Renal pelvis (tissue), 4 donors: ENCODE results near the gene CTDP1. TPM values are rescaled to one million over a fixed set of nuclear protein-coding genes. Genes with fewer than 3 reads are reported as not detected.
"Not testable (repeated sequence)": the region's sequence is repeated elsewhere in the genome, so short reads cannot be mapped to it uniquely, and the experiment has no call there.

ENCODE experiments used
- DNase-seq: peaks from one replicate; pipeline ENCODE4 v3.0.0-alpha.2; 2013
- polyA plus RNA-seq, 3 donors: library from polyadenylated mRNA; unstranded; fragments of 120-200 nt; gene quantifications; one replicate each; pipeline ENCODE4 v1.2.1, GENCODE V29; 2013; ENCODE audit not compliant: insufficient read length in 3 of 3

CTDP1 gene
- polyA plus RNA-seq, 3 donors: 12.9 to 17.4 (median 16.0) TPM

GRCh38 chr18:79698668-79699335 is 19.2 kb downstream of the CTDP1 start:
- DNase-seq: no peak

- no peak for DNase-seq
Observed at GRCh38 chr18:79699653-79700052, 20.1 kb downstream of the CTDP1 start.

GRCh38 chr18:79702906-79703305 is 23.3 kb downstream of the CTDP1 start:
- DNase-seq: no peak

DNA sequence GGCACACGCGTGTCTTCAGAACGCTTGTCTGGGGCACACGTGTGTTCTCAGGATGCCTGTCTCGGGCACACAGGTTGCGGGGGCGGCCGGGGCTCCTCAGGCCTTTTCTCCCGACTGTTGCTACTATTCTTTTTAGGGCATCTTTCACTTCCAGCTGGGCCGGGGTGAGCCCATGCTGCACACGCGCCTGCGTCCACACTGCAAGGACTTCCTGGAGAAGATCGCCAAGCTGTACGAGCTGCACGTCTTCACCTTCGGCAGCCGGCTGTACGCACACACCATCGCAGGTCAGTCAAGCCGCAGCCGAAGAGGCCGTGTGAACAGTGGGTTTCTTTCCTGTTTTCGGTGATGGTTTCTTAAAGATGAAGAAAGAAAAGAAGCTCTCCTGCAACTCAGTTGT is 25.0 kb downstream of the CTDP1 start:
- DNase-seq: no peak

- DNase-seq: no peak
Observed at GRCh38 chr18:79705272-79705671, 25.7 kb downstream of the CTDP1 start.

DNA sequence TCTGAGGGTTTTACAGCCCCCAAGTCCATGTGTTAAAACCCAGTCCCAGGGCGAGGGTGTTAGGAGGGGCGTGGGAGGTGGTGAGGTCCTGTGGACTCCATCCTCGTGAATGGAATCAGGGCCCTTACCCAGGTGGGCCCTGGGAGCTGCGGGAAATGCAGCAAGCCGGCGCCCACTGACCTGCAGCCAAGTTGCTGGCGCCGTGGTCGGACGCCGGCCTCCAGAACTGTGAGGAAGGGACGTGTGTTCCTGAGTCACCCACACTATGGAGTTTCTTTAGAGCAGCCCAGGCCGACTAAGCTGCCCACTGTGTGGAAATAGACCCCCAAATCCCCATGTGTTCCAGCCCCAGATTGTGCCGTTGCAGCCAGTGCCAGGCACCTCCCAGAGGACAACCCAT is 26.4 kb downstream of the CTDP1 start:
- DNase-seq: no peak

GRCh38 chr18:79706658-79707057 is 27.1 kb downstream of the CTDP1 start:
- no peak for DNase-seq

- no peak for DNase-seq
Observed at GRCh38 chr18:79707239-79707638, 27.6 kb downstream of the CTDP1 start.

- DNase-seq: no peak
Observed at GRCh38 chr18:79707671-79708070, 28.1 kb downstream of the CTDP1 start.

DNA sequence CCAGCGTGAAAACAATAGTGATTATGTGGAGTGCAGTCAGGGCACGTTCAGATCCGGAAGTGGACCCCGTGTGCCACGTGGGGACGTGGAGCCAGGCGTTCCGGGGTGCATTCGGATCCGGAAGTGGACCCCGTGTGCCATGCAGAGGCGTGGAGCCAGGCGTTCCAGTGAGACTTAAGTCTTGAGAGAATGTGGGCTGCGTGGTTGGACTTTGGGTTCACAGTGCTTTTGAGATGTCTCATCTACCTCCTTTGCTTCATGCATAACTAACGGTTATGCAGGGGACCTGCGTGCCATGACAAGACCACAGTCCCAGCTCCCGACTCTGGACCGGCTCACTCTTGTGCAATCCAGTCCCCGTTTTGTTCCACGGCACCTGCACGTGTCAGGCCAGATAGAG is 28.8 kb downstream of the CTDP1 start:
- DNase-seq: no peak

GRCh38 chr18:79712206-79712857 is 32.7 kb downstream of the CTDP1 start:
- no peak for DNase-seq

- DNase-seq: no peak
Observed at GRCh38 chr18:79713341-79713740, 33.7 kb downstream of the CTDP1 start.

DNA sequence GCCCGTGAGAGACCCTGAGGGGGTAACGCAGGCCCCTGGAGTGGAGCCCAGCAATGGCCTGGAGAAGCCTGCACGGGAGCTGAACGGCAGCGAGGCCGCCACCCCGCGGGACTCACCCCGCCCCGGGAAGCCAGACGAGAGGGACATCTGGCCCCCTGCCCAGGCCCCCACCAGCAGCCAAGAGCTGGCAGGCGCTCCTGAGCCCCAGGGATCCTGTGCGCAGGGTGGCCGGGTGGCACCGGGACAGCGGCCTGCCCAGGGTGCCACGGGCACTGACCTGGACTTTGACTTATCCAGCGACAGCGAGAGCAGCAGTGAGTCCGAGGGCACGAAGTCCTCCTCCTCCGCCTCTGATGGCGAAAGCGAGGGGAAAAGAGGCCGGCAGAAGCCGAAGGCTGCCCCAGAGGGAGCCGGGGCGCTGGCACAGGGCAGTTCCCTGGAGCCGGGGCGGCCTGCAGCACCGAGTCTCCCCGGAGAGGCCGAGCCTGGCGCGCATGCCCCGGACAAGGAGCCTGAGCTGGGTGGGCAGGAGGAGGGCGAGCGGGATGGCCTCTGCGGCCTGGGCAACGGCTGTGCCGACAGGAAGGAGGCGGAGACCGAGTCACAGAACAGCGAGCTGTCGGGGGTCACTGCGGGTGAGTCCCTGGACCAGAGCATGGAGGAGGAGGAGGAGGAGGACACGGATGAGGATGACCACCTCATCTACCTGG is 35.1 kb downstream of the CTDP1 start:
- DNase-seq: no peak

DNA sequence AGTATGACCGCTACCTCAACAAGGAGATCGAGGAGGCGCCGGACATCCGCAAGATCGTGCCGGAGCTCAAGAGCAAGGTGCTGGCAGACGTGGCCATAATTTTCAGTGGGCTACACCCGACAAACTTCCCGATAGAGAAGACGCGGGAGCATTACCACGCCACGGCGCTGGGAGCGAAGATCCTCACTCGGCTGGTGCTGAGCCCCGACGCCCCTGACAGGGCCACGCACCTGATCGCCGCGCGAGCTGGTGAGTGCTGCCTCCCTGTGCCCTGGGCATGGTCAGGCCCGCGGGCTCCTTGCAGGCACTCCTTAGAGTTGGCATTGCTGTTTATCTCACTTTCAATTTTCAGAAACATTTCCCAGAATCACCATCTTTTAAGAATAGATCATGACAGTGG is 35.7 kb downstream of the CTDP1 start:
- no peak for DNase-seq

DNA sequence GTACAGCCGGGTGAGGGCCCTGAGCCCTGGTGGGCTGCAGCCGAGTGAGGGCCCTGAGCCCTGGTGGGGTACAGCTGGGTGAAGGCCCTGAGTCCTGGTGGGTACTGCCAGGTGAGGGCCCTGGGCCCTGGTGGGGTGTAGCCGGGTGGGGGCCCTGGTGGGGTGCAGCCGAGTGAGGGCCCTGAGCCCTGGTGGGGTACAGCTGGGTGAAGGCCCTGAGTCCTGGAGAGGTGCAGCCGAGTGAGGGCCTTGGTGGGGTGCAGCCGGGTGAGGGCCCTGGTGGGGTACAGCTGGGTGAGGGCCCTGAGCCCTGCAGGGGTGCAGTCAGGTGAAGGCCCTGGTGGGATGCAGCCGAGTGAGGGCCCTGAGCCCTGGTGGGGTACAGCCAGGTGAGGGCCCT is 37.5 kb downstream of the CTDP1 start:
- DNase-seq: no peak

DNA sequence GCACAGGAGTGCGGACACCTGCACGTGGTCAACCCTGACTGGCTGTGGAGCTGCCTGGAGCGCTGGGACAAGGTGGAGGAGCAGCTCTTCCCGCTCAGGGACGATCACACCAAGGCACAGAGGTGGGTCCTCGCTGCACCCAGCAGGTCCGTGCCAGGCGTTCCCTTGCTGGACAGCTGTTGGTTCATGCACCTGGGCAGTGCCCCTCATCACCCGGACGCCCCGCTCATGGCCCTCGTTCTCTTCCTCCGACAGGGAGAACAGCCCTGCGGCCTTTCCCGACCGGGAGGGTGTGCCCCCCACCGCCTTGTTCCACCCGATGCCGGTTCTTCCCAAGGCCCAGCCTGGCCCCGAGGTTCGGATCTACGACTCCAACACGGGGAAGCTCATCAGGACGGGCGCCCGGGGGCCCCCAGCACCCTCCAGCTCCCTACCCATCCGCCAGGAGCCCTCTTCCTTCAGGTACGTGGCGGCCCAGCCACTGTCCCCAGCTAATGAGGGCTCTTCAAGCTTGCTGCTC is 38.0 kb downstream of the CTDP1 start:
- DNase-seq: no peak

DNA sequence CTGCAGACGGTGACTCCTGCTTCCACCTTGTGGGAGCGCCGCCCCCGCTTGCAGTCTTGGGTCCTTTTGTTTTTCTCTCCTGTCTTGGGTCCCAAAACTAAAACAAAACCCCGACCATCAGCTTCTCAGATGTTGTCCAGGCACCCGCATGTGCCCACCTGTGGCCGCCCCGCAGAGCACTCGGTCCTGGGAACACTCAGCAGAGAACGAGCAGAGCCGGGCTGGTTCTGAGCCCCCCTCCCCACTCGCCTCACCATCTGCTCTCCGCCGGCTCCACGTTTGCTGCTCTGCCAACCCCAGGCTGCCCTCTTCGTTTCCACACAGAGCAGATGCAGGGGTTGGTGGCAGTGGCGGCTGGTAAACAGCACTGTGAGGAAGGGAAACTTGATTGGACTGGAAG is 38.5 kb downstream of the CTDP1 start:
- no peak for DNase-seq

DNA sequence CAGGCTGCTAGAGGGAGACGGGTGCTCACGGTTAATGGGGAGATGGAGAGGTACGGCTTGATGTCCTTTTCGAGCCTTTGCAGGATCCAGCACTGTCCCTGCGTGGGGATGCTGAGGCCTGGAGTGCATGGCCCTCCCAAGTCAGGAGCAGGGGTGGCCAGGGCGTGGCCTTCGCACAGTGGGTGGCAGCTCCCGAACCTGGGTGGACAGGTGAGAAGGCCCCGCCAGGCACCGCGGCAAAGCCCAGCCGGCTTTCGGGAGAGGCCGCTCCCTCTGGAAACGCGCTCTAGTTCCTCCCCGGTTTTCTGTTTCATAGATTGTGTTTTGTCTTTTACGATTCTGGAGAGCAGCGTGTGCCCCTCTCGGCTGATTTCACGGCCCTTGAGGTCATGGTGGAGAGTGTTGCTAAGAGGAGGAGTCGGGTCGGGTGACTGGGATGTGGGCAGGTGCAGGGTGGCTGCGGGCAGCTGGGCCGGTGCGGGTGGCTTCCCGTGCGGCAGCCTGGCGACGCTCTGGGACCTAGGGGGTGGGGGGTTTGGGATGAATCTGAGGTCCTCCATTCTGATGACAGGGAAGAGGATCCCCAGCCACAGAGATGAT is 39.4 kb downstream of the CTDP1 start:
- no peak for DNase-seq

GRCh38 chr18:79719478-79720358 is 40.1 kb downstream of the CTDP1 start:
- not testable (repeated sequence) for DNase-seq

DNA sequence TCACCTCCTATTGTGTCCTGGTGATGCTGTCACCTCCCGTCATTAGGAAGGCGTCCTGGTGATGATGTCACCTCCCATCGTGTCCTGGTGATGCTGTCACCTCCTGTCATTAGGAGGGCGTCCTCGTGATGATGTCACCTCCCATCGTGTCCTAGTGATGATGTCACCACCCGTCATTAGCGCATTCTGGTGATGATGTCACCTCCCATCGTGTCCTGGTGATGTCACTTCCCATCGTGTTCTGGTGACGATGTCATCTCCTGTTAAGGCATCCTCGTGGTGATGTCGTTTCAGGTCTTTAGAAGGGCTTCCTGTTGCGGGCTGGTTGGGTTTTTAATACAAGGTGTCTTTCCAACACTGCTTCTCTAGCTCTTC is 40.7 kb downstream of the CTDP1 start:
- no peak for DNase-seq

DNA sequence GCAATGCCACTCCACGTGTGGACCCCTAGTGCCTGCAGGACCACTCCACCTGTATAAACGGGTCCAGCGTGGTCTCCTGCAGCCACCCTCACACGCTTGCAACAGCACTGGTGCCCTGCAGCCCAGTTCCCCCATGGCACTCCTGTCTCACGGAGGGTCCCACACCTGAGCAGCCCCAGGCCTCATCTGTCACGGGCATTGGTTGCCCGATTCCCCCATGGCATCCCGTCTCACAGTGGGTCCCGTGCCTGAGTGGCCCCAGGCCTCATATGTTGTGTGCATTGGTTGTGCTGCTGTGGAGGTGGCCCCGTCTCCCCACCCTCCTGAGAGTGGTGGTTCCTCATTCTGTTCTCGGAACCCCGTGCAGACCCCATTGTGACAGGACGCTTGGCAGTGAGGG is 43.4 kb downstream of the CTDP1 start:
- DNase-seq: no peak

DNA sequence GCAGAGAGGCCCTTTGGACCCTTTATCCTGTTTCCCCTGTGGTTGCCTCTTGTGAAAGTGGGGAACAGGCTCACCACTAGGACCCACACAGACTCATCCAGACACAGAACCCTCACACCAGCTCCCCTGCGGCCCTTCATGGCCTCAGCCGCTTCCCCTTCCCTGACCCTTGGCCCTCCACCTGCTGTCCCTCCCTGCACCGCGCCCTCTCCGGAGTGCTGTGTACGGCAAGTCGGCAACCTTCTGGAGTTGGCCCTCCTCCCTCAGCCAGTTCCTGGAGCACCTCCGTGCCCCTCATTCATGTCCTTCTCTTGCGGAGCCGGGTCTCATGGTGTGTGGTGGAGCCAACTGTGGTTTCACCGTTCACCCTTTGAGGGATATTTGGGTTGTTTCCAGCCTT is 44.0 kb downstream of the CTDP1 start:
- DNase-seq: no peak
